Measurements from ENCODE around the gene PRAF2. TPM values are rescaled to one million over a fixed set of nuclear protein-coding genes. Genes with fewer than 3 reads are reported as not detected.

Gene PRAF2
- total RNA-seq, 2 experiments from 2014 or later = 9.1 to 11.5 TPM

- ChIA-PET POLR2A (no interaction called here), CTCF (interaction anchor here (0.6 kb wide), 1 partner anchor 213 kb away, joined by 4 read pairs; no protein-coding TSS in a partner anchor)
- Mint-ChIP-seq H3K36me3 (ENCODE audit: low read depth) (peaks cover 2% of the 10 kb centered on the region), H3K27ac (peak overlapping the region; percentile 19), H3K27me3 (no peaks in the 10 kb centered on the region), H3K4me1 (peaks cover 7% of the 10 kb centered on the region), H3K9me3 (ENCODE audit: low read depth) (no peaks in the 10 kb centered on the region), H3K4me3 (no peak overlapping the region)
- ATAC-seq (no peak), DNase-seq (no peak)
- intact Hi-C loops (cut with DNase I, micrococcal nuclease) = no loop called here
These were observed 12.9 kb downstream of the PRAF2 start for GRCh38 chrX:49060914-49061313.

GRCh38 chrX:49059681-49060085 is 14.1 kb downstream of the PRAF2 start:
- Mint-ChIP-seq H3K4me1 (peaks cover 17% of the 10 kb centered on the region), H3K27me3 (no peaks in the 10 kb centered on the region), H3K4me3 (no peak overlapping the region), H3K27ac (no peak overlapping the region), H3K36me3 (ENCODE audit: low read depth) (peaks cover 2% of the 10 kb centered on the region), H3K9me3 (ENCODE audit: low read depth) (no peaks in the 10 kb centered on the region)
- POLR2A ChIA-PET = interaction anchor here (0.9 kb wide), 1 partner anchor 442 kb away, joined by 3 read pairs; no protein-coding TSS in a partner anchor
- no peak for DNase-seq
- ATAC-seq = no peak
- intact Hi-C loops (cut with DNase I, micrococcal nuclease) = no loop called here
- CTCF ChIA-PET = no interaction called here

GRCh38 chrX:49059201-49059600 is 14.6 kb downstream of the PRAF2 start:
- DNase-seq (no peak), ATAC-seq (no peak)
- Mint-ChIP-seq H3K4me3 (no peak overlapping the region), H3K27me3 (no peaks in the 10 kb centered on the region), H3K4me1 (peaks cover 22% of the 10 kb centered on the region), H3K9me3 (ENCODE audit: low read depth) (no peaks in the 10 kb centered on the region), H3K36me3 (ENCODE audit: low read depth) (peaks cover 2% of the 10 kb centered on the region), H3K27ac (no peak overlapping the region)
- CTCF ChIA-PET = no interaction called here
- intact Hi-C loops (cut with DNase I, micrococcal nuclease) = no loop called here
- POLR2A ChIA-PET = interaction anchor here (0.9 kb wide), 1 partner anchor 442 kb away, joined by 3 read pairs; no protein-coding TSS in a partner anchor

GRCh38 chrX:49058794-49059193 is 15.0 kb downstream of the PRAF2 start, which contains the start of gene CCDC120:
TSS of gene CCDC120 (plus strand) at chrX:49058999. CDS start at chrX:49062042, 3,043 bp downstream.
- no peaks in the 10 kb centered on the region for H3K9me3 Mint-ChIP-seq (ENCODE audit: low read depth)
- peaks cover 25% of the 10 kb centered on the region for H3K4me1 Mint-ChIP-seq
- no peak within 1 kb of the TSS for H3K27ac Mint-ChIP-seq
- ATAC-seq (no peak), DNase-seq (no peak)
- CTCF ChIA-PET = no interaction called here
- POLR2A ChIA-PET = no interaction called here
- no peaks in the 10 kb centered on the region for H3K27me3 Mint-ChIP-seq
- no peak within 1 kb of the TSS for H3K4me3 Mint-ChIP-seq
- H3K36me3 Mint-ChIP-seq (ENCODE audit: low read depth) = peaks cover 2% of the 10 kb centered on the region
- intact Hi-C loops (cut with DNase I, micrococcal nuclease) = no loop called here

- no peaks in the 10 kb centered on the region for H3K36me3 Mint-ChIP-seq (ENCODE audit: low read depth)
- ATAC-seq (no peak), DNase-seq (no peak)
- ChIA-PET POLR2A (no interaction called here), CTCF (no interaction called here)
- no peaks in the 10 kb centered on the region for H3K9me3 Mint-ChIP-seq (ENCODE audit: low read depth)
- peak overlapping the region; percentile 70 for H3K4me3 Mint-ChIP-seq
- H3K4me1 Mint-ChIP-seq = peaks cover 34% of the 10 kb centered on the region
- peak overlapping the region; percentile 82 for H3K27ac Mint-ChIP-seq
- H3K27me3 Mint-ChIP-seq = no peaks in the 10 kb centered on the region
- intact Hi-C loops (cut with DNase I, micrococcal nuclease) = no loop called here
These were observed 19.6 kb downstream of the PRAF2 start for GRCh38 chrX:49054073-49054762.

GRCh38 chrX:49053223-49054072 is 20.4 kb downstream of the PRAF2 start:
- ChIA-PET POLR2A (interaction anchor here (0.8 kb wide), 1 partner anchor 10 kb away, joined by 3 read pairs; the partner anchor contains the start of gene TFE3), CTCF (interaction anchor here (1.1 kb wide), 1 partner anchor 10 kb away, joined by 4 read pairs; the partner anchor contains the start of gene TFE3)

GRCh38 chrX:49043987-49044281 is 29.9 kb downstream of the PRAF2 start:
- ATAC-seq = no peak
- Mint-ChIP-seq H3K4me1 (peaks cover 36% of the 10 kb centered on the region), H3K27ac (peak overlapping the region; percentile 86), H3K9me3 (ENCODE audit: low read depth) (no peaks in the 10 kb centered on the region), H3K4me3 (peak overlapping the region; percentile 93), H3K27me3 (no peaks in the 10 kb centered on the region), H3K36me3 (ENCODE audit: low read depth) (peaks cover 7% of the 10 kb centered on the region)
- intact Hi-C loops (cut with DNase I, micrococcal nuclease) = loop anchor here (1.0 kb wide), 12 partner anchors 9 to 470 kb away; partner anchors contain the start of genes GRIPAP1 (in 2 of the 2), PIM2 (in 1 of the 2), PPP1R3F (in 1 of the 2) and PQBP1 (in 1 of the 2)
- no peak for DNase-seq
- ChIA-PET POLR2A (interaction anchor here (0.5 to 0.9 kb wide), 3 partner anchors 9 to 455 kb away, joined by 3 to 6 read pairs (median 3); no protein-coding TSS in a partner anchor), CTCF (interaction anchor here (0.7 to 1.4 kb wide), 2 partner anchors 85 to 168 kb away, joined by 3 to 8 read pairs; no protein-coding TSS in a partner anchor)

More at GRCh38 chrX:49053223-49054072, 20.4 kb downstream of the PRAF2 start:
- ATAC-seq (peak; percentile 84), DNase-seq (peak; percentile 78)
- H3K36me3 Mint-ChIP-seq (ENCODE audit: low read depth) = no peaks in the 10 kb centered on the region
- no peaks in the 10 kb centered on the region for H3K27me3 Mint-ChIP-seq
- intact Hi-C loops (cut with DNase I, micrococcal nuclease) = loop anchor here in 1 of 2 experiments (1.0 to 2.0 kb wide), 2 partner anchors 10 to 25 kb away; partner anchors contain the start of genes TFE3 and WDR45
- no peaks in the 10 kb centered on the region for H3K9me3 Mint-ChIP-seq (ENCODE audit: low read depth)
- H3K4me1 Mint-ChIP-seq = peaks cover 34% of the 10 kb centered on the region
- H3K27ac Mint-ChIP-seq = peak overlapping the region; percentile 84
- peak overlapping the region; percentile 74 for H3K4me3 Mint-ChIP-seq

- Mint-ChIP-seq H3K4me3 (peak within 1 kb of the TSS; percentile 93), H3K9me3 (ENCODE audit: low read depth) (no peaks in the 10 kb centered on the region), H3K27me3 (no peaks in the 10 kb centered on the region), H3K27ac (peak within 1 kb of the TSS; percentile 94), H3K4me1 (peaks cover 41% of the 10 kb centered on the region), H3K36me3 (ENCODE audit: low read depth) (peaks cover 12% of the 10 kb centered on the region)
- intact Hi-C loops (cut with DNase I, micrococcal nuclease) = loop anchor here (1.0 kb wide), 12 partner anchors 10 to 469 kb away; partner anchors contain the start of genes GRIPAP1 (in 2 of the 2), PIM2 (in 1 of the 2), PPP1R3F (in 1 of the 2) and PQBP1 (in 1 of the 2)
- ATAC-seq = peak; percentile 91
- ChIA-PET CTCF (interaction anchor here (0.9 to 1.4 kb wide), 3 partner anchors 10 to 85 kb away, joined by 4 to 8 read pairs (median 5); partner anchors contain the start of gene GRIPAP1), POLR2A (interaction anchor here (0.5 to 0.9 kb wide), 3 partner anchors 9 to 454 kb away, joined by 3 to 6 read pairs (median 3); no protein-coding TSS in a partner anchor)
- DNase-seq = peak; percentile 97
These were observed 30.4 kb downstream of the PRAF2 start, which contains the start of gene TFE3 for GRCh38 chrX:49043220-49043986. TSS of gene TFE3 (minus strand) at chrX:49043357. CDS start at chrX:49043226, 131 bp downstream.

- peaks cover 16% of the 10 kb centered on the region for H3K36me3 Mint-ChIP-seq (ENCODE audit: low read depth)
- H3K4me1 Mint-ChIP-seq = peaks cover 41% of the 10 kb centered on the region
- no peaks in the 10 kb centered on the region for H3K27me3 Mint-ChIP-seq
- no peak for ATAC-seq
- POLR2A ChIA-PET = interaction anchor here (0.9 kb wide), 1 partner anchor 10 kb away, joined by 3 read pairs; no protein-coding TSS in a partner anchor
- H3K4me3 Mint-ChIP-seq = peak overlapping the region; percentile 93
- H3K9me3 Mint-ChIP-seq (ENCODE audit: low read depth) = no peaks in the 10 kb centered on the region
- DNase-seq = no peak
- intact Hi-C loops (cut with DNase I, micrococcal nuclease) = loop anchor here (1.0 kb wide), 12 partner anchors 11 to 468 kb away; partner anchors contain the start of genes GRIPAP1 (in 2 of the 2), PIM2 (in 1 of the 2), PPP1R3F (in 1 of the 2) and PQBP1 (in 1 of the 2)
- CTCF ChIA-PET = interaction anchor here (0.6 to 1.1 kb wide), 3 partner anchors 10 to 96 kb away, joined by 3 to 5 read pairs (median 4); partner anchors contain the start of gene GRIPAP1
- H3K27ac Mint-ChIP-seq = peak overlapping the region; percentile 94
These were observed 31.1 kb downstream of the PRAF2 start for GRCh38 chrX:49042581-49043219.

All from activated CD4-positive, alpha-beta T cell treated with anti-CD3 and anti-CD28 coated beads for 36 hours (primary cell).